Spleen (tissue), 11 donors: ENCODE measurements around the gene CALML5. TPM values are rescaled to one million over a fixed set of nuclear protein-coding genes. Genes with fewer than 3 reads are reported as not detected.

Source experiments
- DNase-seq: peaks from one replicate; pipeline ENCODE4 v3.0.0-alpha.2; 2020
- H3K27ac ChIP-seq, 8 donors: fragments of 200-600 bp; sonication (generic) in 7 of 8; 1 replicate in 4 of 8; 2 replicates in 4 of 8; pipeline versions ENCODE4 v1.5.0 to v1.8.0; 2016 to 2021; ENCODE audit warnings: inconsistent platforms in 4 of 8, mild to moderate bottlenecking in 4 of 8, moderate library complexity in 1 of 8
- H3K27me3 ChIP-seq, 7 donors: fragments of 200-600 bp; sonication (generic) in 6 of 7; replicated peaks in 1 of 7; 1 replicate in 4 of 7; 2 replicates in 3 of 7; pipeline versions ENCODE4 v1.5.0 to v1.8.0; 2016 to 2021; ENCODE audit warnings: inconsistent platforms in 3 of 7, mild to moderate bottlenecking in 1 of 7
- H3K36me3 ChIP-seq, 6 donors: fragments of 200-600 bp; sonication (generic) in 5 of 6; 1 replicate in 4 of 6; 2 replicates in 2 of 6; pipeline versions ENCODE4 v1.5.0 to v1.8.0; 2016 to 2021; ENCODE audit warnings: inconsistent platforms in 2 of 6
- H3K4me1 ChIP-seq, 6 donors: fragments of 200-600 bp; sonication (generic) in 5 of 6; 1 replicate in 3 of 6; 2 replicates in 3 of 6; pipeline versions ENCODE4 v1.5.0 to v1.8.0; 2016 to 2021; ENCODE audit warnings: inconsistent platforms in 3 of 6
- H3K4me3 ChIP-seq, 8 donors: fragments of 200-600 bp; sonication (generic) in 7 of 8; 1 replicate in 4 of 8; 2 replicates in 4 of 8; pipeline versions ENCODE4 v1.5.0 to v1.8.0; 2016 to 2021; ENCODE audit warnings: inconsistent platforms in 4 of 8, mild to moderate bottlenecking in 4 of 8, moderate library complexity in 2 of 8
- H3K9me3 ChIP-seq, 8 donors: fragments of 200-600 bp; sonication (generic) in 7 of 8; 1 replicate in 4 of 8; 2 replicates in 4 of 8; pipeline versions ENCODE4 v1.5.0 to v1.8.0; 2016 to 2021; ENCODE audit warnings: inconsistent platforms in 4 of 8
- CTCF ChIP-seq, 11 experiments: fragments of 200-600 bp in 7 of 11; fragments of 450-650 bp in 4 of 11; sonication (generic) in 4 of 11; IDR thresholded peaks in 8 of 11; conservative IDR thresholded peaks in 3 of 11; 1 replicate in 7 of 11; 2 replicates in 4 of 11; pipeline versions ENCODE4 v1.4.0 to v1.8.0; 2016 to 2021; ENCODE audit warnings: antibody characterized with exemption in 11 of 11, inconsistent platforms in 4 of 11, mild to moderate bottlenecking in 1 of 11
- POLR2A ChIP-seq, 3 donors: fragments of 450-650 bp; IDR thresholded peaks; one replicate each; pipeline ENCODE4 v1.5.1; 2017; ENCODE audit warnings: antibody characterized with exemption in 3 of 3, mild to moderate bottlenecking in 1 of 3
- POLR2AphosphoS5 ChIP-seq, 3 donors: sonication (generic); formaldehyde crosslinking; IDR thresholded peaks; one replicate each; pipeline ENCODE4 v1.5.1; 2017; ENCODE audit warnings: antibody characterized with exemption in 3 of 3
- WGBS, 5 donors: extraction: QIAGEN DNeasy Blood & Tissue Kit in 3 of 5; methylation state at CpG; one replicate each; pipeline versions ENCODE4 v1.1.5 to v1.1.7; 2013 to 2018; 5-methylcytosine and 5-hydroxymethylcytosine counted together
- intact Hi-C: fragments of 100-400 bp; cut with DNase I; formaldehyde crosslinking; loops from one replicate; pipeline ENCODE4 v1.15.0; 2023; ENCODE audit warnings: low total_unique reads
- polyA plus RNA-seq, 3 donors: library from polyadenylated mRNA; stranded (reverse); fragments of 200-250 nt; gene quantifications; one replicate each; pipeline ENCODE4 v1.2.1, GENCODE V29; 2013
- total RNA-seq, 7 donors: library from RNA; depleted of rRNA in 3 of 7; stranded (reverse); fragments of >200 nt in 3 of 7; fragmentation: NEBNext Ultra II Directional in 4 of 7; extraction: Animal tissue kit (Norgen Biotek cat#: 25700) in 4 of 7; gene quantifications; one replicate each; pipeline versions ENCODE4 v1.1.0 to v1.2.1, GENCODE V29; 2016 to 2021
- donor health status: healthy with polysubstance abuse.
- donor health status: DM: no; HTN: no; CAD: no; lungs with moderate emphysema.
- donor health status: DM: no; HTN: no; CAD: no.
- donor health status: Bipolar disorder and iron deficiency.
- donor health status: healthy.
- donor health status: DM: no; HTN: no; CAD: no.
- donor health status: DM: yes; HTN: yes; CAD: no.

Gene CALML5
- total and polyA plus RNA-seq, 10 donors: 0.13 TPM; not detected in 9

- H3K4me1 ChIP-seq: peaks cover 0 to 13% (median 2%) of the 10 kb centered on the region in 6 donors
- H3K27ac ChIP-seq: no peak overlapping the region
- H3K4me3 ChIP-seq: no peak overlapping the region
- no peak for DNase-seq
- no peak for TF ChIP-seq POLR2A (IDR thresholded peaks at IDR 0.05)
- no peak for TF ChIP-seq POLR2AphosphoS5 (IDR thresholded peaks at IDR 0.05)
- no peak for TF ChIP-seq CTCF (IDR thresholded peaks at IDR 0.05 in 8 of 11, conservative IDR thresholded peaks at IDR 0.05 in 3 of 11)
- H3K36me3 ChIP-seq: peaks cover 0 to 39% (median 14%) of the 10 kb centered on the region in 6 donors
- intact Hi-C loops: no loop called here
- H3K9me3 ChIP-seq: no peaks in the 10 kb centered on the region
- 86 to 93% (median 91%) methylated on average over 14 of the region's 14 CpGs for WGBS, 5 donors
- no peaks in the 10 kb centered on the region for H3K27me3 ChIP-seq
Measured at GRCh38 chr10:5460468-5461202, 38.7 kb downstream of the CALML5 start.

GRCh38 chr10:5458949-5459747, 40.2 kb downstream of the CALML5 start:
- Histone ChIP-seq H3K27ac (no peak overlapping the region), H3K36me3 (peaks cover 2 to 53% (median 25%) of the 10 kb centered on the region in 6 donors), H3K27me3 (no peaks in the 10 kb centered on the region), H3K4me3 (no peak overlapping the region), H3K4me1 (peaks cover 0 to 13% (median 2%) of the 10 kb centered on the region in 6 donors), H3K9me3 (no peaks in the 10 kb centered on the region)
- DNase-seq: no peak
- 91 to 98% (median 98%) methylated on average over 8 of the region's 8 CpGs for WGBS, 5 donors
- TF ChIP-seq POLR2A (IDR thresholded peaks at IDR 0.05) (no peak), POLR2AphosphoS5 (IDR thresholded peaks at IDR 0.05) (no peak), CTCF (IDR thresholded peaks at IDR 0.05 in 8 of 11, conservative IDR thresholded peaks at IDR 0.05 in 3 of 11) (no peak)
- intact Hi-C loops: no loop called here

GRCh38 chr10:5458425-5458824, 40.9 kb downstream of the CALML5 start:
- no peak for TF ChIP-seq POLR2A (IDR thresholded peaks at IDR 0.05)
- TF ChIP-seq CTCF (IDR thresholded peaks at IDR 0.05 in 8 of 11, conservative IDR thresholded peaks at IDR 0.05 in 3 of 11): no peak
- TF ChIP-seq POLR2AphosphoS5 (IDR thresholded peaks at IDR 0.05): no peak
- 91 to 100% (median 96%) methylated on average over 1 of the region's 1 CpG for WGBS, 5 donors

GRCh38 chr10:5457741-5458140, 41.6 kb downstream of the CALML5 start:
- no peak for DNase-seq
- peaks cover 2 to 68% (median 37%) of the 10 kb centered on the region in 6 donors for H3K36me3 ChIP-seq
- intact Hi-C loops: no loop called here
- TF ChIP-seq CTCF (IDR thresholded peaks at IDR 0.05 in 8 of 11, conservative IDR thresholded peaks at IDR 0.05 in 3 of 11): no peak
- no peak for TF ChIP-seq POLR2AphosphoS5 (IDR thresholded peaks at IDR 0.05)
- TF ChIP-seq POLR2A (IDR thresholded peaks at IDR 0.05): no peak
- 85 to 91% (median 87%) methylated on average over 3 of the region's 3 CpGs for WGBS, 5 donors
- H3K9me3 ChIP-seq: no peaks in the 10 kb centered on the region
- H3K27me3 ChIP-seq: no peaks in the 10 kb centered on the region
- H3K4me3 ChIP-seq: no peak overlapping the region
- peaks cover 0 to 13% (median 2%) of the 10 kb centered on the region in 6 donors for H3K4me1 ChIP-seq
- no peak overlapping the region for H3K27ac ChIP-seq

More at GRCh38 chr10:5458425-5458824, 40.9 kb downstream of the CALML5 start:
- intact Hi-C loops: no loop called here
- Histone ChIP-seq H3K36me3 (peaks cover 2 to 61% (median 32%) of the 10 kb centered on the region in 6 donors), H3K9me3 (no peaks in the 10 kb centered on the region), H3K4me1 (peaks cover 0 to 13% (median 2%) of the 10 kb centered on the region in 6 donors), H3K27me3 (no peaks in the 10 kb centered on the region), H3K27ac (no peak overlapping the region), H3K4me3 (no peak overlapping the region)
- DNase-seq: no peak
